DOHH2 (cell line): ENCODE data around the gene COL17A1.

Source experiments
- CTCF ChIP-seq: fragments of 200-600 bp; sonication (generic); IDR thresholded peaks from one replicate; pipeline ENCODE4 v1.5.1; 2014; ENCODE audit warnings: antibody characterized with exemption, mild to moderate bottlenecking, low read depth, low read length; ENCODE audit not compliant: poor library complexity, severe bottlenecking
- EZH2phosphoT487 ChIP-seq: fragments of 200-600 bp; sonication (generic); IDR thresholded peaks from 2 replicates; pipeline ENCODE4 v1.6.1; 2017; ENCODE audit warnings: borderline replicate concordance, mild to moderate bottlenecking, antibody characterized with exemption, low read length, moderate library complexity, mixed read lengths

GRCh38 chr10:104069613-104070012, 16.1 kb downstream of the COL17A1 start:
- TF ChIP-seq CTCF (no peak), EZH2phosphoT487 (no peak)
